HG03571 (cell line): ENCODE results near the gene RERE.

Experiments used
- ATAC-seq: cut with Tn5 transposase; IDR thresholded peaks from one replicate; pipeline ENCODE4 v1.9.1; 2021; ENCODE audit not compliant: unreplicated experiment

RERE gene

GRCh38 chr1:8416881-8417280, 400.6 kb downstream of the RERE start:
- no peak for ATAC-seq

- no peak for ATAC-seq
These were observed 401.7 kb downstream of the RERE start for GRCh38 chr1:8415526-8416278.

GRCh38 chr1:8412183-8412831, 405.1 kb downstream of the RERE start:
- ATAC-seq, result no peak

- ATAC-seq, result no peak
These were observed 405.6 kb downstream of the RERE start for GRCh38 chr1:8411803-8412182.

- no peak for ATAC-seq
These were observed 406.6 kb downstream of the RERE start for GRCh38 chr1:8410791-8411190.

- ATAC-seq, result no peak
These were observed 407.8 kb downstream of the RERE start for GRCh38 chr1:8409606-8410005.

- ATAC-seq, result no peak
These were observed 408.3 kb downstream of the RERE start for GRCh38 chr1:8409106-8409505.

GRCh38 chr1:8408151-8408839, 409.1 kb downstream of the RERE start:
- ATAC-seq, result no peak

GRCh38 chr1:8407652-8408051, 409.8 kb downstream of the RERE start:
- no peak for ATAC-seq

- ATAC-seq, result no peak
These were observed 410.5 kb downstream of the RERE start for GRCh38 chr1:8406960-8407359.

GRCh38 chr1:8406011-8406410, 411.4 kb downstream of the RERE start:
- no peak for ATAC-seq

- ATAC-seq, result no peak
These were observed 412.7 kb downstream of the RERE start for GRCh38 chr1:8404460-8405370.

GRCh38 chr1:8402109-8402710, 415.2 kb downstream of the RERE start:
- ATAC-seq, result no peak

GRCh38 chr1:8398677-8399076, 418.8 kb downstream of the RERE start:
- no peak for ATAC-seq

GRCh38 chr1:8398086-8398485, 419.4 kb downstream of the RERE start:
- ATAC-seq, result no peak

- ATAC-seq, result no peak
These were observed 419.9 kb downstream of the RERE start for GRCh38 chr1:8397511-8397910.

GRCh38 chr1:8396786-8397406, 420.5 kb downstream of the RERE start:
- no peak for ATAC-seq

GRCh38 chr1:8396083-8396785, 421.2 kb downstream of the RERE start:
- ATAC-seq, result no peak

- no peak for ATAC-seq
These were observed 422.0 kb downstream of the RERE start for GRCh38 chr1:8395433-8395866.
